ENCODE measurements around the gene TEX48. TPM values are rescaled to one million over a fixed set of nuclear protein-coding genes. Genes with fewer than 3 reads are reported as not detected.

The TEX48 gene
- total and polyA plus RNA-seq, 5 donors, result not detected

- no peaks in the 10 kb centered on the region for H3K4me1 ChIP-seq (ENCODE audit: control insufficient read depth, insufficient read depth, low read length)
- H3K27ac ChIP-seq (ENCODE audit: low read length), result no peak overlapping the region
- 96% methylated on average over 5 of the region's 5 CpGs for WGBS
- DNase-seq (no peak), ATAC-seq (no peak)
- no peak overlapping the region for H3K4me3 ChIP-seq (ENCODE audit: low read length)
- intact Hi-C loops (cut with DNase I), result loop anchor here in 2 of 4 donors (10.0 kb wide), 1 partner anchor 348 kb away; no protein-coding TSS in a partner anchor
- peaks cover 2% of the 10 kb centered on the region for H3K27me3 ChIP-seq (ENCODE audit: control insufficient read depth, insufficient read depth)
- H3K9me3 ChIP-seq (ENCODE audit: control insufficient read depth, low read length), result no peaks in the 10 kb centered on the region
These were observed 15.6 kb downstream of the TEX48 start for GRCh38 chr9:114666401-114666800.

GRCh38 chr9:114664181-114664580 lies 17.8 kb downstream of the TEX48 start:
- ATAC-seq (no peak), DNase-seq (no peak)
- H3K9me3 ChIP-seq (ENCODE audit: control insufficient read depth, low read length), result no peaks in the 10 kb centered on the region
- H3K27me3 ChIP-seq (ENCODE audit: control insufficient read depth, insufficient read depth), result peaks cover 2% of the 10 kb centered on the region
- 68% methylated on average over 3 of the region's 3 CpGs for WGBS
- H3K4me3 ChIP-seq (ENCODE audit: low read length), result no peak overlapping the region
- intact Hi-C loops (cut with DNase I), result loop anchor here in 2 of 4 donors (10.0 kb wide), 1 partner anchor 351 kb away; no protein-coding TSS in a partner anchor
- no peak overlapping the region for H3K27ac ChIP-seq (ENCODE audit: low read length)
- no peaks in the 10 kb centered on the region for H3K4me1 ChIP-seq (ENCODE audit: control insufficient read depth, insufficient read depth, low read length)

- no peaks in the 10 kb centered on the region for H3K9me3 ChIP-seq (ENCODE audit: control insufficient read depth, low read length)
- DNase-seq, result peak in 2 of 3 donors; percentile 19 to 53
- no peak overlapping the region for H3K27ac ChIP-seq (ENCODE audit: low read length)
- no peaks in the 10 kb centered on the region for H3K27me3 ChIP-seq (ENCODE audit: control insufficient read depth, insufficient read depth)
- 34% methylated on average over 10 of the region's 10 CpGs for WGBS
- intact Hi-C loops (cut with DNase I), result loop anchor here in 2 of 4 donors (10.0 kb wide), 1 partner anchor 352 kb away; no protein-coding TSS in a partner anchor
- peak; percentile 75 to 76 for ATAC-seq
- H3K4me1 ChIP-seq (ENCODE audit: control insufficient read depth, insufficient read depth, low read length), result no peaks in the 10 kb centered on the region
- no peak overlapping the region for H3K4me3 ChIP-seq (ENCODE audit: low read length)
These were observed 19.7 kb downstream of the TEX48 start for GRCh38 chr9:114662081-114662989.

- Histone ChIP-seq H3K4me1 (ENCODE audit: control insufficient read depth, insufficient read depth, low read length) (no peaks in the 10 kb centered on the region), H3K9me3 (ENCODE audit: control insufficient read depth, low read length) (no peaks in the 10 kb centered on the region), H3K27ac (ENCODE audit: low read length) (no peak within 1 kb of the TSS), H3K27me3 (ENCODE audit: control insufficient read depth, insufficient read depth) (no peaks in the 10 kb centered on the region), H3K4me3 (ENCODE audit: low read length) (no peak within 1 kb of the TSS)
- ATAC-seq, result no peak
- 100% methylated on average over 6 of the region's 6 CpGs for WGBS
- intact Hi-C loops (cut with DNase I), result loop anchor here in 2 of 4 donors (10.0 kb wide), 2 partner anchors 173 to 253 kb away; no protein-coding TSS in a partner anchor
- DNase-seq, result no peak
These were observed 24.3 kb downstream of the TEX48 start, which contains the start of gene TEX53 for GRCh38 chr9:114657705-114658104. TSS of gene TEX53 (minus strand) at chr9:114657805. CDS start at chr9:114657774, 31 bp downstream.

GRCh38 chr9:114656301-114656700 lies 25.7 kb downstream of the TEX48 start:
- no peak for ATAC-seq

GRCh38 chr9:114655689-114656088 lies 26.3 kb downstream of the TEX48 start:
- intact Hi-C loops (cut with DNase I), result loop anchor here in 2 of 4 donors (10.0 kb wide), 2 partner anchors 171 to 251 kb away; no protein-coding TSS in a partner anchor
- 79% methylated on average over 8 of the region's 8 CpGs for WGBS

More at GRCh38 chr9:114656301-114656700, 25.7 kb downstream of the TEX48 start:
- Histone ChIP-seq H3K4me1 (ENCODE audit: control insufficient read depth, insufficient read depth, low read length) (no peaks in the 10 kb centered on the region), H3K27me3 (ENCODE audit: control insufficient read depth, insufficient read depth) (no peaks in the 10 kb centered on the region), H3K27ac (ENCODE audit: low read length) (no peak overlapping the region), H3K9me3 (ENCODE audit: control insufficient read depth, low read length) (no peaks in the 10 kb centered on the region), H3K4me3 (ENCODE audit: low read length) (no peak overlapping the region)
- WGBS, result 79% methylated on average over 12 of the region's 12 CpGs
- intact Hi-C loops (cut with DNase I), result loop anchor here in 2 of 4 donors (10.0 kb wide), 2 partner anchors 172 to 252 kb away; no protein-coding TSS in a partner anchor
- DNase-seq, result no peak

GRCh38 chr9:114653556-114654159 lies 28.3 kb downstream of the TEX48 start:
- Histone ChIP-seq H3K9me3 (ENCODE audit: control insufficient read depth, low read length) (no peaks in the 10 kb centered on the region), H3K27me3 (ENCODE audit: control insufficient read depth, insufficient read depth) (no peaks in the 10 kb centered on the region), H3K27ac (ENCODE audit: low read length) (no peak overlapping the region), H3K4me1 (ENCODE audit: control insufficient read depth, insufficient read depth, low read length) (no peaks in the 10 kb centered on the region), H3K4me3 (ENCODE audit: low read length) (no peak overlapping the region)
- DNase-seq (peak in 2 of 3 donors; percentile 61 to 74), ATAC-seq (peak; percentile 65 to 84)
- 36% methylated on average over 6 of the region's 6 CpGs for WGBS
- intact Hi-C loops (cut with DNase I), result loop anchor here (5.0 to 10.0 kb wide), 4 partner anchors 166 to 249 kb away; no protein-coding TSS in a partner anchor

More at GRCh38 chr9:114655689-114656088, 26.3 kb downstream of the TEX48 start:
- no peak for DNase-seq
- Histone ChIP-seq H3K9me3 (ENCODE audit: control insufficient read depth, low read length) (no peaks in the 10 kb centered on the region), H3K4me1 (ENCODE audit: control insufficient read depth, insufficient read depth, low read length) (no peaks in the 10 kb centered on the region), H3K27me3 (ENCODE audit: control insufficient read depth, insufficient read depth) (no peaks in the 10 kb centered on the region), H3K27ac (ENCODE audit: low read length) (no peak overlapping the region), H3K4me3 (ENCODE audit: low read length) (no peak overlapping the region)
- no peak for ATAC-seq

GRCh38 chr9:114652776-114653555 lies 29.0 kb downstream of the TEX48 start:
- H3K27ac ChIP-seq (ENCODE audit: low read length), result no peak overlapping the region

GRCh38 chr9:114643896-114644295 lies 38.1 kb downstream of the TEX48 start:
- DNase-seq (no peak), ATAC-seq (no peak)
- Histone ChIP-seq H3K27me3 (ENCODE audit: control insufficient read depth, insufficient read depth) (no peaks in the 10 kb centered on the region), H3K27ac (ENCODE audit: low read length) (no peak overlapping the region), H3K9me3 (ENCODE audit: control insufficient read depth, low read length) (no peaks in the 10 kb centered on the region), H3K4me1 (ENCODE audit: control insufficient read depth, insufficient read depth, low read length) (no peaks in the 10 kb centered on the region), H3K4me3 (ENCODE audit: low read length) (no peak overlapping the region)
- WGBS, result 91% methylated on average over 5 of the region's 5 CpGs
- intact Hi-C loops (cut with DNase I), result no loop called here

More at GRCh38 chr9:114652776-114653555, 29.0 kb downstream of the TEX48 start:
- 78% methylated on average over 2 of the region's 2 CpGs for WGBS
- no peaks in the 10 kb centered on the region for H3K9me3 ChIP-seq (ENCODE audit: control insufficient read depth, low read length)
- no peak overlapping the region for H3K4me3 ChIP-seq (ENCODE audit: low read length)
- intact Hi-C loops (cut with DNase I), result loop anchor here (5.0 to 10.0 kb wide), 4 partner anchors 166 to 248 kb away; no protein-coding TSS in a partner anchor
- no peaks in the 10 kb centered on the region for H3K27me3 ChIP-seq (ENCODE audit: control insufficient read depth, insufficient read depth)
- H3K4me1 ChIP-seq (ENCODE audit: control insufficient read depth, insufficient read depth, low read length), result no peaks in the 10 kb centered on the region
- DNase-seq (no peak), ATAC-seq (no peak)

GRCh38 chr9:114643001-114643400 lies 39.0 kb downstream of the TEX48 start:
- intact Hi-C loops (cut with DNase I), result no loop called here
- no peak for ATAC-seq
- Histone ChIP-seq H3K9me3 (ENCODE audit: control insufficient read depth, low read length) (no peaks in the 10 kb centered on the region), H3K4me1 (ENCODE audit: control insufficient read depth, insufficient read depth, low read length) (no peaks in the 10 kb centered on the region), H3K27me3 (ENCODE audit: control insufficient read depth, insufficient read depth) (no peaks in the 10 kb centered on the region), H3K27ac (ENCODE audit: low read length) (no peak overlapping the region), H3K4me3 (ENCODE audit: low read length) (no peak overlapping the region)
- DNase-seq, result no peak
- WGBS, result 82% methylated on average over 8 of the region's 8 CpGs
